ENCODE results near the gene DPH1. TPM values are rescaled to one million over a fixed set of nuclear protein-coding genes. Genes with fewer than 3 reads are reported as not detected.

Gene DPH1
- total RNA-seq, 1 donor from 2014 or later: 63.4 TPM

DNA sequence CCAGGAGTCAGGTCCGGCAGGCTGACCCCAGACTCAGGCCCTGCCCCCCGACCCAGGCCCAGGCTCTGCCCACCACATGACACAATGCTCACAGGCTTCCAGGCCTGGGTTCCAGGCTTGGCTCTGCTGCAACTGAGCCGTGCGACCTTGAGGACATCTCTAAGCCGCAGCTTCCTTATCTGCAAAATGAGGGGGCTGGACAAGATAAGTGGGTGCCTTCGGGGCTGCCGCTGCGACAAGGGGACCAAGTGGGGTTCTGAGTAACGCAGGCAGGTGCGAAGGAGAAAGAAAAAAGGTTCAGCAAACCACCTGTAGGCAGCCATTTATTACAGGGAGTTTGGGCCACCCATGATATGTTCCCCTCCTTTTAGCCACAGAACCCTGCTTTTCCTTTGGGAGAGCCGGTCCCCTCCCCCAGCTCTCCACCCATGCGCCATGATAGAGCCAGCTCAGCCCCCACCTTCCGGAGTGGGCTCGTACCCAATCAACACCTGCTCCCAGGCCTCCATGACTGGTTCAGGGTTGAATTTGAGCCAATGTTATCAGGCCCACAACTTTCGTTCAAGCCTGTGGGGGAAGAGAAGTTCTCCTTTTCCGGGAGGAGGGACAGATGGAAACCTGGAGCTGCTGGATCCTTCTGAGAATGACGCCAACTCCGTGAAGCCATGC, 43.0 kb upstream of the DPH1 start:
- DNase-seq: no peak
- TF ChIP-seq, protein P1, sequence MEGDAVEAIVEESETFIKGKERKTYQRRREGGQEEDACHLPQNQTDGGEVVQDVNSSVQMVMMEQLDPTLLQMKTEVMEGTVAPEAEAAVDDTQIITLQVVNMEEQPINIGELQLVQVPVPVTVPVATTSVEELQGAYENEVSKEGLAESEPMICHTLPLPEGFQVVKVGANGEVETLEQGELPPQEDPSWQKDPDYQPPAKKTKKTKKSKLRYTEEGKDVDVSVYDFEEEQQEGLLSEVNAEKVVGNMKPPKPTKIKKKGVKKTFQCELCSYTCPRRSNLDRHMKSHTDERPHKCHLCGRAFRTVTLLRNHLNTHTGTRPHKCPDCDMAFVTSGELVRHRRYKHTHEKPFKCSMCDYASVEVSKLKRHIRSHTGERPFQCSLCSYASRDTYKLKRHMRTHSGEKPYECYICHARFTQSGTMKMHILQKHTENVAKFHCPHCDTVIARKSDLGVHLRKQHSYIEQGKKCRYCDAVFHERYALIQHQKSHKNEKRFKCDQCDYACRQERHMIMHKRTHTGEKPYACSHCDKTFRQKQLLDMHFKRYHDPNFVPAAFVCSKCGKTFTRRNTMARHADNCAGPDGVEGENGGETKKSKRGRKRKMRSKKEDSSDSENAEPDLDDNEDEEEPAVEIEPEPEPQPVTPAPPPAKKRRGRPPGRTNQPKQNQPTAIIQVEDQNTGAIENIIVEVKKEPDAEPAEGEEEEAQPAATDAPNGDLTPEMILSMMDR (IDR thresholded peaks at IDR 0.05): no peak
- Mint-ChIP-seq H3K4me3 (no peak overlapping the region), H3K27me3 (peaks cover 17% of the 10 kb centered on the region), H3K4me1 (no peaks in the 10 kb centered on the region), H3K27ac (no peak overlapping the region), H3K9me3 (no peaks in the 10 kb centered on the region), H3K36me3 (ENCODE audit: low read depth) (no peaks in the 10 kb centered on the region)
- ChIA-PET POLR2A (interaction anchor here (0.6 kb wide), 1 partner anchor 10 kb away, joined by 5 read pairs; no protein-coding TSS in a partner anchor), CTCF (no interaction called here)
- intact Hi-C loops (cut with micrococcal nuclease): no loop called here
- ATAC-seq (ENCODE audit: low read depth): no peak

DNA sequence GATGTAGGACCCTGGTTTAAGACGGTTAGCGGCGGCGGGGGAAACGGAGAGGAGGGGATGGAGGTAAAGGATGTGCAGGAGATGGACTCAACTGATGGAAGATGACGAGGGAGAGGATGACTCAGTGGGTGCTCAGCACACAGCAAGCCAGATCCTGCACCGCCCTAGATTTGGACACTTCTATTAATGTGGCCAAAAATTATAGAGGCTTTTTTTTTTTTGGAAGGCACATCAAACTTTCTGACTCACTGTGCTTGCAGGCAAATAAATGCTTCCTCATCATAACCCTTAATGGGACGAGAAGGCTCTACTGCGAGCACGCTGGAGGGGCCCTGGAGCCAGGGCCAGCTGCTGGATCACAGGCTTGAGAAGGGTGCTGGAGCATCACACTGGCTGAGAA, 40.8 kb upstream of the DPH1 start:
- peaks cover 17% of the 10 kb centered on the region for H3K27me3 Mint-ChIP-seq
- no peak overlapping the region for H3K4me3 Mint-ChIP-seq
- no peaks in the 10 kb centered on the region for H3K4me1 Mint-ChIP-seq
- ATAC-seq (ENCODE audit: low read depth): no peak
- TF ChIP-seq, protein P1 (IDR thresholded peaks at IDR 0.05): no peak
- no peaks in the 10 kb centered on the region for H3K36me3 Mint-ChIP-seq (ENCODE audit: low read depth)
- ChIA-PET CTCF (no interaction called here), POLR2A (no interaction called here)
- intact Hi-C loops (cut with micrococcal nuclease): no loop called here
- H3K9me3 Mint-ChIP-seq: no peaks in the 10 kb centered on the region
- DNase-seq: no peak
- no peak overlapping the region for H3K27ac Mint-ChIP-seq

DNA sequence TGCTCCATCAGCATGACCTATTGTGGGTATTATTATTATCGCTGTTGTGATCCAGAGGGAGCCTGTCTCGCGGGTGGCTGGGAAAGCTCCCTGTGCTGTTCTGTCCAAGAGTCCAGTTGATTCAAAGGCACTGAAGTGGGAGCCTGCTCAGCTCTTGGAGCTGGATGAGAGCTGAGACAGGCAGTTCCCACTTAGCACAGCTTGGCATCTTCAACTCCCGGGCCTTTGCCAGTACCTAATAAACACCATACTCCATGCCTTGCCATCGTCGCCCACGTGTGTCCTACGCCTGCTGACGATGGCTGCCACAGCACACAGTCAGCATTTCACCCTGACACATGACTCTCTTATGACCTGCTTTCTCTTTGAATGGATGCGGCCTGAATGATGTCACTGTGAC, 37.4 kb upstream of the DPH1 start:
- H3K27ac Mint-ChIP-seq: no peak overlapping the region

DNA sequence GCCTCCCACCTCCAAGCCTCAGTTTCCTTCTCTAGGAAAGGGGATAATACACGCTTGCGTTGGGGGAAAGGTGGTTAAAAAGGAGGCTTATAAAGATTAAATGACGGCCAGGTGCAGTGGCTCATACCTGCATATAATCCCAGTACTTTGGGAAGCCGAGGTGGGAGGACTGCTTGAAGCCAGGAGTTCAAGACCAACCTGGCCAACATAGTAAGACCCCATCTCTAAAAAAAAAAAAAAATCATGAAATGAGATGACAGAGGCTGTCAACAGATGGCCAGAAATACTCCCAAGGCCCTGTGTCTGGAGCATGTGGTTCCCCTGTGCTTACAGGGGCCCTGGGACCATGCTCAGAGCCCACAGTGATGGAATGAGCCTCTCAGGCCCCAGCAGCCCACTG, 35.2 kb upstream of the DPH1 start:
- no peak for DNase-seq
- ATAC-seq (ENCODE audit: low read depth): no peak
- POLR2A ChIA-PET: no interaction called here

More for the DNA sequence above, 37.4 kb upstream of the DPH1 start:
- CTCF ChIA-PET: no interaction called here
- Mint-ChIP-seq H3K4me3 (no peak overlapping the region), H3K4me1 (no peaks in the 10 kb centered on the region), H3K36me3 (ENCODE audit: low read depth) (no peaks in the 10 kb centered on the region), H3K9me3 (no peaks in the 10 kb centered on the region), H3K27me3 (peaks cover 30% of the 10 kb centered on the region)
- ATAC-seq (ENCODE audit: low read depth) (no peak), DNase-seq (no peak)
- intact Hi-C loops (cut with micrococcal nuclease): no loop called here
- TF ChIP-seq, protein P1 (IDR thresholded peaks at IDR 0.05): no peak
- POLR2A ChIA-PET: no interaction called here

DNA sequence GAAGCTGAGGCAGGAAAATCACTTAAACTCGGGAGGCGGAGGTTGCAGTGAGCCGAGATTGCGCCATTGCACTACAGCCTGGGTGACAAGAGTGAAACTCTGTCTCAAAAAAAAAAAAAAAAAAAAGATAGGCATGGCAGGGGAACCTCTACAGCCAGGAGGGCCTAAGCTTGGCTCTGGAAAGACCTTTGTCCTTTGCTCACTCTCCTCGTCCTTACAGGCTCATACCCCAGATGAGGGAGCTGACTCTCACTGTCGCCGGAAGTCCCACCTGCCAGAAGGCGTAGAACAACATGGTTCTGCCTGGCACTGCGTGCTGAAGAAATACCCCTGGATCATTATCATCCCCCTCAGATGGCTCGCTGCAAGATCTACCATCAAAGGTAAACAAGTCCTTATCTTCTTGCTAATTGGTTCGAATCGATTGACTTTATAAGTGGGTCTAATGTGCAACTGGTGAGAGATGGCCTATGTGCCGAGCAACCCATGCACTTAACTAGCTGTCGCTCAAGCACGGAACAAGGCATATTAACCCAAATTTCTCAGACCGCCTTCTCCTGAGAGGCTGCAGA, 34.5 kb upstream of the DPH1 start:
- DNase-seq (no peak), ATAC-seq (ENCODE audit: low read depth) (no peak)
- Mint-ChIP-seq H3K4me1 (no peaks in the 10 kb centered on the region), H3K27me3 (peaks cover 29% of the 10 kb centered on the region), H3K36me3 (ENCODE audit: low read depth) (no peaks in the 10 kb centered on the region), H3K27ac (no peak overlapping the region), H3K9me3 (no peaks in the 10 kb centered on the region), H3K4me3 (no peak overlapping the region)
- ChIA-PET CTCF (no interaction called here), POLR2A (no interaction called here)
- intact Hi-C loops (cut with micrococcal nuclease): no loop called here
- TF ChIP-seq, protein P1 (IDR thresholded peaks at IDR 0.05): no peak

More for the DNA sequence above, 35.2 kb upstream of the DPH1 start:
- CTCF ChIA-PET: no interaction called here
- Mint-ChIP-seq H3K4me3 (no peak overlapping the region), H3K27me3 (peaks cover 29% of the 10 kb centered on the region), H3K27ac (no peak overlapping the region), H3K4me1 (no peaks in the 10 kb centered on the region), H3K36me3 (ENCODE audit: low read depth) (no peaks in the 10 kb centered on the region), H3K9me3 (no peaks in the 10 kb centered on the region)
- intact Hi-C loops (cut with micrococcal nuclease): no loop called here
- TF ChIP-seq, protein P1 (IDR thresholded peaks at IDR 0.05): no peak
